SK-N-SH treated with all-trans-retinoic acid at 6 μM for 48 hours (cell line): ENCODE measurements around the gene LMO7.

Experiments
- ARNTL ChIP-seq: fragments of 450-650 bp; formaldehyde crosslinking; IDR thresholded peaks from 2 replicates; pipeline ENCODE4 v1.5.0; 2020; ENCODE audit warnings: low read depth, mild to moderate bottlenecking, moderate library complexity, borderline replicate concordance
- CREB5 ChIP-seq: fragments of 250-450 bp; sonication (Bioruptor Pico); IDR thresholded peaks from 2 replicates; pipeline ENCODE4 v1.5.1; 2020; ENCODE audit warnings: low read depth, mild to moderate bottlenecking, moderate library complexity
- CSRNP3 ChIP-seq: fragments of 250-450 bp; sonication (Bioruptor Pico); IDR thresholded peaks from 2 replicates; pipeline ENCODE4 v1.5.1; 2021; ENCODE audit warnings: mild to moderate bottlenecking, moderate library complexity
- POU6F1 ChIP-seq: fragments of 250-450 bp; sonication (Bioruptor Pico); IDR thresholded peaks from 2 replicates; pipeline ENCODE4 v1.8.0; 2021; ENCODE audit warnings: low read depth, mild to moderate bottlenecking, moderate library complexity, borderline replicate concordance
- RARB ChIP-seq: fragments of 250-450 bp; sonication (Bioruptor Pico); IDR thresholded peaks from 2 replicates; pipeline ENCODE4 v1.8.0; 2021; ENCODE audit warnings: mild to moderate bottlenecking, moderate library complexity
- SNAI2 ChIP-seq: fragments of 250-450 bp; sonication (Bioruptor Pico); IDR thresholded peaks from 2 replicates; pipeline ENCODE4 v1.5.0; 2020; ENCODE audit warnings: mild to moderate bottlenecking, moderate library complexity
- ZFP3 ChIP-seq: fragments of 250-450 bp; sonication (Bioruptor Pico); IDR thresholded peaks from 2 replicates; pipeline ENCODE4 v1.5.0; 2020; ENCODE audit warnings: mild to moderate bottlenecking, moderate library complexity
- ZNF565 ChIP-seq: fragments of 450-650 bp; formaldehyde crosslinking; conservative IDR thresholded peaks from 2 replicates; pipeline ENCODE4 v1.5.0; 2020; ENCODE audit warnings: low read depth, mild to moderate bottlenecking, moderate library complexity
- TF ChIP-seq, protein P1 (sequence below): fragments of 250-450 bp; sonication (Bioruptor Pico); IDR thresholded peaks from 2 replicates; pipeline ENCODE4 v1.8.0; 2020; ENCODE audit warnings: mild to moderate bottlenecking, moderate library complexity, borderline replicate concordance

GRCh38 chr13:75745387-75745786 is 109.3 kb downstream of the LMO7 start:
- TF ChIP-seq, protein P1, sequence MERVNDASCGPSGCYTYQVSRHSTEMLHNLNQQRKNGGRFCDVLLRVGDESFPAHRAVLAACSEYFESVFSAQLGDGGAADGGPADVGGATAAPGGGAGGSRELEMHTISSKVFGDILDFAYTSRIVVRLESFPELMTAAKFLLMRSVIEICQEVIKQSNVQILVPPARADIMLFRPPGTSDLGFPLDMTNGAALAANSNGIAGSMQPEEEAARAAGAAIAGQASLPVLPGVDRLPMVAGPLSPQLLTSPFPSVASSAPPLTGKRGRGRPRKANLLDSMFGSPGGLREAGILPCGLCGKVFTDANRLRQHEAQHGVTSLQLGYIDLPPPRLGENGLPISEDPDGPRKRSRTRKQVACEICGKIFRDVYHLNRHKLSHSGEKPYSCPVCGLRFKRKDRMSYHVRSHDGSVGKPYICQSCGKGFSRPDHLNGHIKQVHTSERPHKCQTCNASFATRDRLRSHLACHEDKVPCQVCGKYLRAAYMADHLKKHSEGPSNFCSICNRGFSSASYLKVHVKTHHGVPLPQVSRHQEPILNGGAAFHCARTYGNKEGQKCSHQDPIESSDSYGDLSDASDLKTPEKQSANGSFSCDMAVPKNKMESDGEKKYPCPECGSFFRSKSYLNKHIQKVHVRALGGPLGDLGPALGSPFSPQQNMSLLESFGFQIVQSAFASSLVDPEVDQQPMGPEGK (CRISPR knock-in tag), result no peak
- no peak for TF ChIP-seq ZNF565 (CRISPR knock-in tag)
- no peak for TF ChIP-seq POU6F1 (CRISPR knock-in tag)
- TF ChIP-seq CSRNP3, result no peak
- no peak for TF ChIP-seq ZFP3
- no peak for TF ChIP-seq ARNTL (CRISPR knock-in tag)
- no peak for TF ChIP-seq CREB5 (CRISPR knock-in tag)
- no peak for TF ChIP-seq SNAI2
- TF ChIP-seq RARB, result no peak
